Fibroblast of lung (primary cell): ENCODE measurements around the gene PTEN. TPM values are rescaled to one million over a fixed set of nuclear protein-coding genes. Genes with fewer than 3 reads are reported as not detected.
A peak's percentile ranks its signal among the peaks of the same experiment; 100 is the strongest.
"Not testable (repeated sequence)": the region's sequence is repeated elsewhere in the genome, so short reads cannot be mapped to it uniquely, and the experiment has no call there.

Experiments
- DNase-seq, 2 donors: peaks; one replicate each; pipeline versions ENCODE4 v3.0.0 to v3.0.0-alpha.2; 2010; ENCODE audit warnings: low read depth in 2 of 2
- H2AFZ ChIP-seq: 2 replicates; pipeline ENCODE4 v1.5.1; 2012; ENCODE audit warnings: low read length, control low read depth, inconsistent platforms
- H3K27ac ChIP-seq: 2 replicates; pipeline ENCODE4 v1.5.1; 2011; ENCODE audit warnings: low read length, control low read depth; ENCODE audit not compliant: insufficient read depth
- H3K27me3 ChIP-seq: 2 replicates; pipeline ENCODE4 v1.5.1; 2011; ENCODE audit warnings: mild to moderate bottlenecking, low read length; ENCODE audit not compliant: control insufficient read depth, insufficient read depth
- H3K36me3 ChIP-seq: 2 replicates; pipeline ENCODE4 v1.5.1; 2011; ENCODE audit warnings: low read length; ENCODE audit not compliant: control insufficient read depth, insufficient read depth
- H3K4me1 ChIP-seq: 2 replicates; pipeline ENCODE4 v1.5.1; 2011; ENCODE audit warnings: low read length; ENCODE audit not compliant: control insufficient read depth, insufficient read depth; ENCODE audit errors: extremely low read depth
- H3K4me2 ChIP-seq: 2 replicates; pipeline ENCODE4 v1.5.1; 2011; ENCODE audit warnings: low read length, control low read depth; ENCODE audit not compliant: insufficient read depth; ENCODE audit errors: extremely low read depth
- H3K4me3 ChIP-seq, 4 experiments: fragments of 200-600 bp in 1 of 4; sonication (generic) in 1 of 4; replicated peaks in 1 of 4; 2 replicates each; pipeline ENCODE4 v1.5.1; 2011 to 2016; ENCODE audit warnings: low read length in 4 of 4, low read depth in 3 of 4, mild to moderate bottlenecking in 3 of 4, control low read depth in 2 of 4, inconsistent platforms in 1 of 4, mixed read lengths in 1 of 4; ENCODE audit not compliant: insufficient read depth in 1 of 4; ENCODE audit errors: control extremely low read depth in 1 of 4
- H3K79me2 ChIP-seq: 2 replicates; pipeline ENCODE4 v1.5.1; 2012; ENCODE audit warnings: mild to moderate bottlenecking, low read length, inconsistent platforms; ENCODE audit not compliant: control insufficient read depth, insufficient read depth
- H3K9ac ChIP-seq: 2 replicates; pipeline ENCODE4 v1.5.1; 2011; ENCODE audit warnings: mild to moderate bottlenecking, low read length, control low read depth; ENCODE audit not compliant: insufficient read depth
- H3K9me3 ChIP-seq: 2 replicates; pipeline ENCODE4 v1.5.1; 2012; ENCODE audit warnings: low read depth, low read length; ENCODE audit not compliant: control insufficient read depth, insufficient read depth
- H4K20me1 ChIP-seq: 2 replicates; pipeline ENCODE4 v1.5.1; 2011; ENCODE audit warnings: low read length; ENCODE audit not compliant: control insufficient read depth, insufficient read depth; ENCODE audit errors: extremely low read depth
- EZH2 ChIP-seq: IDR thresholded peaks from 2 replicates; pipeline ENCODE4 v1.5.1; 2012; ENCODE audit warnings: low read length, control low read depth, mild to moderate bottlenecking; ENCODE audit errors: missing control alignments
- polyA plus RNA-seq, 2 donors: library from polyadenylated mRNA; depleted of rRNA in 1 of 2; stranded (reverse) in 1 of 2; unstranded in 1 of 2; fragments of >200 nt; gene quantifications; 2 replicates each; pipeline ENCODE4 v1.2.1, GENCODE V29; 2011 to 2012; ENCODE audit warnings: missing spikeins in 1 of 2
- total RNA-seq: library from RNA; depleted of rRNA; stranded (reverse); fragments of >200 nt; gene quantifications from 2 replicates; pipeline ENCODE4 v1.2.1, GENCODE V29; 2014
- TF ChIP-seq, protein P1 (sequence below), 2 donors: IDR thresholded peaks in 1 of 2; conservative IDR thresholded peaks in 1 of 2; 1 replicate in 1 of 2; 2 replicates in 1 of 2; pipeline ENCODE4 v1.5.1; 2011 to 2012; ENCODE audit warnings: low read length in 2 of 2, control low read depth in 1 of 2, inconsistent platforms in 1 of 2, low read depth in 1 of 2, mild to moderate bottlenecking in 1 of 2

The PTEN gene
- total and polyA plus RNA-seq, 2 donors (not counting 1 experiment from before 2014, with no cell fraction given): 60.2 to 200 TPM

DNA sequence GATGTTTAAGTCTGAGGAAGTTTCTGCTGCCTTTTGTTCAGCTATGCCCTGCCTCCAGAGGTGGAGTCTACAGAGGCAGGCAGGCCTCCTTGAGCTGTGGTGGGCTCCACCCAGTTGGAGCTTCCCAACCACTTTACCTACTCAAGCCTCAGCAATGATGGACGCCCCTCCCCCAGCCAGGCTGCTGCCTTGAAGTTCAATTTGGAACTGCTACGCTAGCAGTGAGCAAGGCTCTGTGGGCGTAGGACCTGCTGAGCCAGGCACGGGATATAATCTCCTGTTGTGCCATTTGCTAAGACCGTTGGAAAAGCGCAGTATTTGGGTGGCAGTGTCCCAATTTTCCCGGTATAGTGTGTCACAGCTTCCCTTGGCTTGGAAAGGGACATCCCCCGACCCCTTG lies 40.0 kb downstream of the PTEN start:
- H3K4me3 ChIP-seq, H2AFZ ChIP-seq, DNase-seq, H3K27me3 ChIP-seq, H3K36me3 ChIP-seq, H3K4me1 ChIP-seq, H3K4me2 ChIP-seq, H3K9me3 ChIP-seq, H3K9ac ChIP-seq, H4K20me1 ChIP-seq, H3K27ac ChIP-seq: not testable (repeated sequence)
- H3K79me2 ChIP-seq: peaks cover 67% of the 10 kb centered on the region

DNA sequence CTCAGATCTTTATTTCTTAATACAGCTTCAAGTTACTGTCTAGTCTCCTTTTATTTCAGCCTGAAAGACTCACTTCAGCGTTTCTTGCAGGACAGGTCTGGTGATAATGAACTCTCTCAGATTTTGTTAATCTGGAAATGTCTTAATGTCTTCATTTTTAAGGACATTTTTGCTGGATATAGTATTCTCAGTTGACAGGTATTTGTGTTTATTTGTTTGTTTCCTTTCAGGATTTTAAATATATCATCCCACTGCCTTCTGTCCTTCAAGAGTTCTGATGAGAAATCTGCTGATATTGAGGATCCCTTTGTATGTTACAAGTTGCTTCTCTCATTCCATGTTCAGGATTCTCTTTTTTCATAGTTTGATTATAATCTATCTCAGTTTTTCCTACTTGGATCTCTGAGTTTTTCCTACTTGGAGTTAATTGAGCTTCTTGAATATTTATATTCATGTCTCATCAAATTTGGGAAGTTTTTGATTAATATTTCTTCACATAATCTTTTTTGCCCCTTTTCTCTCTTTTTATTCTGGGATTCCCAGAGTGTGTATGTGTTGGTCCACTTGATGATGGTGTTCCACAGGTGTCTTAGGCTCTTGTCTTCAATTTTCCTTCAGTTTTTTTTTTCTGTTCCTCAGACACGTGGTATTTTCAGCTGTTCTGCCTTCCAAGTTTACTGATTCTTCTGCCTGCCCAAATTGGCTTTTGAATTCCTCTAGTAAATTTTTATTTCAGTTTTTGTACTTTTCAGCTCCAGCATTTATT lies 49.9 kb downstream of the PTEN start:
- H3K9me3 ChIP-seq: no peaks in the 10 kb centered on the region
- peak in 1 of 2 donors; percentile 17 for DNase-seq
- TF ChIP-seq EZH2: no peak
- TF ChIP-seq, protein P1, sequence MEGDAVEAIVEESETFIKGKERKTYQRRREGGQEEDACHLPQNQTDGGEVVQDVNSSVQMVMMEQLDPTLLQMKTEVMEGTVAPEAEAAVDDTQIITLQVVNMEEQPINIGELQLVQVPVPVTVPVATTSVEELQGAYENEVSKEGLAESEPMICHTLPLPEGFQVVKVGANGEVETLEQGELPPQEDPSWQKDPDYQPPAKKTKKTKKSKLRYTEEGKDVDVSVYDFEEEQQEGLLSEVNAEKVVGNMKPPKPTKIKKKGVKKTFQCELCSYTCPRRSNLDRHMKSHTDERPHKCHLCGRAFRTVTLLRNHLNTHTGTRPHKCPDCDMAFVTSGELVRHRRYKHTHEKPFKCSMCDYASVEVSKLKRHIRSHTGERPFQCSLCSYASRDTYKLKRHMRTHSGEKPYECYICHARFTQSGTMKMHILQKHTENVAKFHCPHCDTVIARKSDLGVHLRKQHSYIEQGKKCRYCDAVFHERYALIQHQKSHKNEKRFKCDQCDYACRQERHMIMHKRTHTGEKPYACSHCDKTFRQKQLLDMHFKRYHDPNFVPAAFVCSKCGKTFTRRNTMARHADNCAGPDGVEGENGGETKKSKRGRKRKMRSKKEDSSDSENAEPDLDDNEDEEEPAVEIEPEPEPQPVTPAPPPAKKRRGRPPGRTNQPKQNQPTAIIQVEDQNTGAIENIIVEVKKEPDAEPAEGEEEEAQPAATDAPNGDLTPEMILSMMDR (conservative IDR thresholded peaks at IDR 0.05 in 1 of 2, IDR thresholded peaks at IDR 0.05 in 1 of 2; ENCODE audit: low read depth in 1 of 2, low read length in 2 of 2): no peak
- no peak overlapping the region for H2AFZ ChIP-seq
- peaks cover 6% of the 10 kb centered on the region for H4K20me1 ChIP-seq
- peaks cover 92% of the 10 kb centered on the region for H3K79me2 ChIP-seq
- H3K27me3 ChIP-seq: no peaks in the 10 kb centered on the region
- no peak overlapping the region for H3K9ac ChIP-seq
- H3K4me1 ChIP-seq: peaks cover 7% of the 10 kb centered on the region
- no peak overlapping the region for H3K27ac ChIP-seq
- no peak overlapping the region for H3K4me3 ChIP-seq
- H3K36me3 ChIP-seq: peaks cover 2% of the 10 kb centered on the region
- no peak overlapping the region for H3K4me2 ChIP-seq

DNA sequence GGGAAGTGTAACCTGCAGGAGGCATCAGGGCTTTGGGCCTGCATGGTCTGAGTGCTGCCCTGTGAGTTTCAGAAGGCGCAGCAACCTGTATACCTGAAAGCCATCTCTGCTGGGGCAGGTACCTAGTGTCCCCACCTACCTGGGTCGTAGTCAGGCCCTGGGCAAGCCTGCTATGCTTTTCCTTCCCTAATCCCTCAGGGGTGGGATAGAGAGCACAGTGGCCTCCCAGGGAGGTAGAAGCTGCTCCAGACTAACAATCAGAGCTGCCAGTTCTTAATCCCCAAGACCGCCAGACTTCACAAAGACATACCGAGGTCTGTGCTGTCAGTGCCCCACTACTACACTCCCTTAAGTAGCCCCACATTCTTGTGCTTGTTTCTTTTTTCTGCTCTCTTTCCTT lies 52.0 kb downstream of the PTEN start:
- Histone ChIP-seq H3K27me3 (no peaks in the 10 kb centered on the region), H4K20me1 (peaks cover 6% of the 10 kb centered on the region), H3K4me2 (no peak overlapping the region), H3K9ac (no peak overlapping the region), H3K79me2 (peaks cover 91% of the 10 kb centered on the region), H3K36me3 (peaks cover 2% of the 10 kb centered on the region), H3K9me3 (no peaks in the 10 kb centered on the region), H3K27ac (no peak overlapping the region), H3K4me3 (no peak overlapping the region), H2AFZ (no peak overlapping the region), H3K4me1 (peaks cover 7% of the 10 kb centered on the region)
- TF ChIP-seq, protein P1 (conservative IDR thresholded peaks at IDR 0.05 in 1 of 2, IDR thresholded peaks at IDR 0.05 in 1 of 2; ENCODE audit: low read depth in 1 of 2, low read length in 2 of 2): no peak
- no peak for TF ChIP-seq EZH2
- DNase-seq: no peak
